Stimulated activated effector memory CD8-positive, alpha-beta T cell treated with anti-CD3 and anti-CD28 coated beads, Interleukin-12 subunit alpha, Interleukin-12 subunit beta, amount 100 ng/mL, for 72 hours (primary cell): ENCODE results near the gene HSCB.

Experiments
- ATAC-seq: fragments of 150-1000 bp; cut with Tn5 transposase; 2 replicates; pipeline ENCODE4 v1.10.0; 2021
- DNase-seq, 2 donors: peaks; one replicate each; pipeline ENCODE4 v3.0.0; 2021 to 2022; ENCODE audit warnings: low spot score in 2 of 2
- H3K27ac Mint-ChIP-seq: one replicate; pipeline ENCODE4 v1.8.0; 2022; ENCODE audit warnings: mild to moderate bottlenecking, mixed read lengths
- H3K36me3 Mint-ChIP-seq: one replicate; pipeline ENCODE4 v1.8.0; 2022; ENCODE audit warnings: mild to moderate bottlenecking, mixed read lengths
- H3K4me1 Mint-ChIP-seq: one replicate; pipeline ENCODE4 v1.8.0; 2022; ENCODE audit warnings: mixed read lengths
- H3K4me3 Mint-ChIP-seq: one replicate; pipeline ENCODE4 v1.8.0; 2022; ENCODE audit warnings: mild to moderate bottlenecking, mixed read lengths
- H3K9me3 Mint-ChIP-seq: one replicate; pipeline ENCODE4 v1.8.0; 2022; ENCODE audit warnings: mixed read lengths

Gene HSCB

DNA sequence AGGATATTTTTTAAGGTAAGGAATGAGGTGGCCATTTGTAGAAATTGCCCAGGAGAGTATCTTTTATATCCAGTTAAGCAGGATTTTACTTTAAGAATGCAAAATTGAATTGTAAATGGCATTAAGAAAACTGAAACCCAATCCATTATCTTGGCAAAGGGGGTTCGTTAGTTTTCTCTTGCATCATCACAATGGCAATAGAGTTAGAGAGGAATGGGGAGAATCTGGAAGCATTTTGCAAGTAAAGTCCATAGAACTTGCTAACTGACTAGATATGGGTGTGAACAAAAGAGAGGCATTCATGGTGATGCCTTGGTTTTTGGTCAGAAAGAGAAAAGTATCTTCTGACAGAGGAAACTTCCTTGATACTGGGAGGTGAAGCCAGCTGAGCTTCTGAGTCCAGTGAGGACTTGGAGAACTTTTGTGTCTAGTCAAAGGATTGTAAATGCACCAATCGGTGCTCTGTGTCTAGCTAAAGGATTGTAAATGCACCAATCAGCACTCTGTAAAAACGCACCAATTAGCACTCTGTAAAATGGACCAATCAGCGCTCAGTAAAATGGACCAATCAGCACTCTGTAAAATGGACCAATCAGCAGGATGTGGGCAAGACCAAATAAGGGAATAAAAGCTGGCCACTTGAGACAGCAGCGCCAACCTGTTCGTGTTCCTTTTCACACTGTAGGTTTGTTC lies 27.0 kb downstream of the HSCB start:
- H3K27ac Mint-ChIP-seq, result no peak overlapping the region
- no peaks in the 10 kb centered on the region for H3K9me3 Mint-ChIP-seq
- DNase-seq, result no peak
- no peak overlapping the region for H3K4me3 Mint-ChIP-seq
- H3K4me1 Mint-ChIP-seq, result peaks cover 7% of the 10 kb centered on the region
- ATAC-seq, result no peak
- peaks cover 15% of the 10 kb centered on the region for H3K36me3 Mint-ChIP-seq

DNA sequence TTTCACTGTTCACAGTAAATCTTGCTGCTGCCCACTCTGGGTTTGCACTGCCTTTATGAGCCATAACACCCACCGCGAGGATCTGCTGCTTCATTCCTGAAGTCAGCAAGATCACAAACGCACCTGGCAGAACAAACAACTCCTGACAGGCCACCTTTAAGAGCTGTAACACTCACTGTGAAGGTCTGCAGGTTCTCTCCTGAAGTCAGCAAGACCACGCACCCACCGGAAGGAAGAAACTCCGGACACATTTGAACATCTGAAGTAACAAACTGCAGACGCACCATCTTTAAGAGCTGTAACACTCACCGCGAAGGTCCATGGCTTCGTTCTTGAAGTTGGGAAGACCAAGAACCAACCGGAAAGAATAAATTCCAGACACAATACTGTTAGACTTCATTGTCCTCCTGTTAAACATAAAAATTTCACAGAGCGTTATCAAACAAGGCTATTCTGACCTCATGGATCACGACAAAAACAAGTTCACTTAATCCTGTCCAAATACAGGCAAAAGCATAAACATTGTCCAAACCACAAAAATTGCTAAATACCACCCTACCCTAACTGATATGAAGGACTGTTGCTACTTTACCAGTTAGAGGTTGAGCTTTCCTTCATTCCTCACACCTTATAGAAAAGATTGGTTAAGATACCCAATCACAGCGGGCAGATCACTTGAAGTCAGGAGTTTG lies 27.7 kb downstream of the HSCB start:
- no peak overlapping the region for H3K4me3 Mint-ChIP-seq
- DNase-seq, result no peak
- peaks cover 22% of the 10 kb centered on the region for H3K36me3 Mint-ChIP-seq
- H3K4me1 Mint-ChIP-seq, result peaks cover 11% of the 10 kb centered on the region
- no peak for ATAC-seq
- no peak overlapping the region for H3K27ac Mint-ChIP-seq
- no peaks in the 10 kb centered on the region for H3K9me3 Mint-ChIP-seq

DNA sequence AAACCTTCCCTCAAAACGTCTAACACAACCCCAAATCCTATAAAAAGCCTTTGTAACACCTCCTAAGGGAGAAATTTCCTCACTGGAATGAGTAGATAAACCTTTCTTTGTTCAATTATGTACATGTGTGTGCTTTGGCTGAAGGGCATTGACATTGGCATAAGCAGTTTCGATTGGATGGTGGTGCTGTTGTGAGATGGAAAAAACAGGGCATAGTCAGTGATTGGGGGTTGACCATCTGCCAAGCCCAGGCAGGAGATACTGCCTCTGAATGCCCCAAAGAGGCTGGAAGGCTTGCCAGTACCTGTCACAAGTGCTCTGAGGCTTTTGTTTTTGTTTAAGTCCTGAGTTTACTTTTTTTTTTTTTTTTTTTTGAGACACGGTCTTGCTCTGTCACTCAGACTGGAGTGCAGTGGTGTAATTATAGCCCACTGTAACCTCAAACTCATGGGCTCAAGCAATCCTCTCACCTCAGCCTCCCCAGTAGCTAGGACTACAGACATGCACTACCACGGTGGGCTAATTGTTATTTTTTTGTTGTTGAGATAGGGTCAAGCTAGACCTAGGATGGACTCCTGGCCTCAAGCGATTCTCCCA lies 29.5 kb downstream of the HSCB start:
- no peak for ATAC-seq
- H3K9me3 Mint-ChIP-seq, result no peaks in the 10 kb centered on the region
- DNase-seq, result no peak
- peaks cover 28% of the 10 kb centered on the region for H3K4me1 Mint-ChIP-seq
- no peak overlapping the region for H3K4me3 Mint-ChIP-seq
- H3K36me3 Mint-ChIP-seq, result peaks cover 39% of the 10 kb centered on the region
- no peak overlapping the region for H3K27ac Mint-ChIP-seq

DNA sequence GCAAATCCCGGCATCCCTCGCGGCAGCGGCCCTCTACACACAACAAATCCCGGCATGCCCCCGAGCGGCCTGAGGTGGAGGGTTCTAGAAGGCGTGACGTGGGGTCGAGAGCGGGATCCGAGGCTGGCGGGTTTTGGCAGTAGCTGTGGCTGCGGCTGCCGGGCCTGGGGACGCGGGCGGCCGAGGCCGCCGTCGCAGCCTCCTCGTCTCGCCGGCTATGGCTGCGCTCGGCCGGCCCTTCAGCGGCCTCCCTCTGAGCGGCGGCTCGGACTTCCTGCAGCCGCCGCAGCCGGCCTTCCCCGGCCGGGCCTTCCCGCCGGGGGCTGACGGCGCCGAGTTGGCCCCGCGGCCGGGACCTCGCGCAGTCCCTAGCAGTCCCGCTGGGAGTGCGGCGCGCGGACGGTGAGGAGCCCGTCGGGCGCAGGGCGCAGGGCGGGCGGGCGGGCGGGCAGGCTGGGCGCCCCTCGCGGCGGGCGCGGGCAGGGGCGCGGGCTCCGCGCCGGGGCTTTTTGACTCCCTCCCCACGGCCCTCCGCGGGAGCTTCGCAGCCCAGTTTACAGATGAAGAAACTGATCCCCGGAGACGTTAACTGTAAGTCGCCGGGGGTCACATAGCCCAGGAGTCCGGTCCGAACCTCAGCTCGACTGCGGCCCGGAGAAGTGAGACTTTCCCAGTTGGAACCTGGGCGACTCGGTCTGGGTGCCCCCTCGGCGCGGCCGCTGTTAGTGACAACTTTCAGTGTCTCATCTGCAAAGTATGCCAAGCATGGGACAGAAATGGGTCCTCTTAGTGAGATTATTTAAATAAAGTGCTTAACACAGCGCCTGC lies 31.0 kb downstream of the HSCB start, which contains the start of gene CCDC117:
Gene CCDC117 (plus strand): TSS at position 63 of the 828 bp plus-strand sequence. CDS start 155 bp downstream, at position 218.
- Mint-ChIP-seq H3K36me3 (peaks cover 55% of the 10 kb centered on the region), H3K27ac (peak within 1 kb of the TSS; percentile 95), H3K4me3 (peak within 1 kb of the TSS; percentile 88), H3K9me3 (no peaks in the 10 kb centered on the region), H3K4me1 (peaks cover 34% of the 10 kb centered on the region)
- ATAC-seq (peak; percentile 92), DNase-seq (peak; percentile 78 to 94)

DNA sequence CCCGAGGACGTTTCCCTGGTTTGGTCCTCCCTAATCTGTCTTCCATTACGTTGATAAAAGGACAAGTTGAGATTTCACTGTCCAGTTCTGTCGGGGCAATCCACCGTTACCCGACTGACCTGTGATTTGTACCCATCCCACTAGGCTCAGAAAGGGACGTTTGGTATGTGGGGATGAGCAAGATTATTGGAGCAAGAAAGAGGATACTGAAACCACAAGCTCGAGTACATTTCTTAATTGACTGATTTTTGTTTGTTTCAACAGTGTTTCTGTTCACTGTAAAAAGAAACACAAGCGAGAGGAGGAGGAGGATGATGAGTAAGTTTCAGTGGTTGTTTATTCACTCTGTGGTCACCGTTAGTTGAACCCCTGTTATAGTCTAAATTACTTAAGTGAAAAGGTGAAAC lies 31.6 kb downstream of the HSCB start:
- peak; percentile 84 for ATAC-seq
- Mint-ChIP-seq H3K9me3 (no peaks in the 10 kb centered on the region), H3K36me3 (peaks cover 61% of the 10 kb centered on the region), H3K27ac (peak overlapping the region; percentile 95), H3K4me1 (peaks cover 35% of the 10 kb centered on the region), H3K4me3 (peak overlapping the region; percentile 88)
- no peak for DNase-seq

DNA sequence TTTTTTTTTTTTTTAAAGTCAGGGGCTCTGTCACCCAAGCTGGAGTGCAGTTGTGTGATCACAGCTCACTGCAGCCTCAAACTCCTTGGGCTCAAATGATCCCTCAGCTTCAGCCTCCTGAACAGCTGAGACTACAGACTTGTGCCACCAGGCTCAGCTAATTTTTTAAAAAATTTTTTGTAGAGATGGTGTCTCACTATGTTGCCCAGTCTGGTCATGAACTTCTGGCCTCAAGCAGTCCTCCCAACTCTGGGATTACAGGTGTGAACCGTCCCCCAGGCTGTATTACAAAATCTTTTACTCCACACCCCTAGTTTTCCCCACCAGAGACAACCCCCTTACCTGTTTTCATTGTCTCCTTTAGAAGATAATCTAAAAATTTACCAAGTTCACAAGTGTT lies 32.5 kb downstream of the HSCB start:
- DNase-seq (no peak), ATAC-seq (no peak)
- Mint-ChIP-seq H3K4me3 (peak overlapping the region; percentile 88), H3K9me3 (no peaks in the 10 kb centered on the region), H3K36me3 (peaks cover 70% of the 10 kb centered on the region), H3K27ac (no peak overlapping the region), H3K4me1 (peaks cover 35% of the 10 kb centered on the region)

DNA sequence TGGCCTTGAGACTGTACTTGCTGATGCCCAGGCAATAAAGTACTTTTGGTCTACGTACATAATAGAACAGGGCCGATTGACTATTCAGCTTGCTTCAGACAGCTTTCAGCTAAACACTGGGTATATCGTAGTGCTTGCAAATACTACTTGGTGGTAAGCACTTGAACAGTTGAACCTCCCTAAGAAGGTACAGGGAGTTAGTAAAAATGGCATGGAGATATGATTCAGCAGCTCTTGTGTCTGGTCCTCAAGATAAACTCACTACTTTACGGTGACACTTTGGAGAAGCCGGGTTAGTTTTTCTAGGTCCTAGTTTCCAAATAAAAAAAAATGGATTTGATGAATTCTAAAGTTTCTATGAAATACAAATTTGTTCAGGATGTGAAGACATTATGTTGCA lies 38.0 kb downstream of the HSCB start:
- H3K27ac Mint-ChIP-seq, result no peak overlapping the region
- H3K4me3 Mint-ChIP-seq, result no peak overlapping the region
- DNase-seq (no peak), ATAC-seq (no peak)
- peaks cover 21% of the 10 kb centered on the region for H3K4me1 Mint-ChIP-seq
- no peaks in the 10 kb centered on the region for H3K9me3 Mint-ChIP-seq
- H3K36me3 Mint-ChIP-seq, result peaks cover 99% of the 10 kb centered on the region

DNA sequence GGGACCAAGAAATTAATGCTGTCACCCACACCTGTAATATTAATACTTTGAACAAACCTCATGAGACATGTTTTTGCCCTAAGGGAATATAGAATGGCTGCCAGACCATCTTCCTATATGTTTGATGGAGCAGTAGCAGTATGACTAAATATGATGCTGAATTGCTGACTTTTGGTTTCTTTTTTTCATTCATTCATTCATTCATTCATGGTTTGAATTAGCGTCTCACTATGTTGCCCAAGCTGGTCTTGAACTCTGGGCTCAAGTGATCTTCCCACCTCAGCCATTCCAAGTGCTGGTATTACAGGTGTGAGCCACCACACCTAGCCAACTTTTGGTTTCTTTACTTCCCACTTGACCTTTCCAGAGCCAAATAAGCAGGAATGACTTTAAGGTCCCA lies 38.5 kb downstream of the HSCB start:
- Mint-ChIP-seq H3K27ac (no peak overlapping the region), H3K36me3 (peaks cover 99% of the 10 kb centered on the region), H3K4me3 (no peak overlapping the region), H3K9me3 (no peaks in the 10 kb centered on the region), H3K4me1 (peaks cover 17% of the 10 kb centered on the region)
- DNase-seq (no peak), ATAC-seq (no peak)

DNA sequence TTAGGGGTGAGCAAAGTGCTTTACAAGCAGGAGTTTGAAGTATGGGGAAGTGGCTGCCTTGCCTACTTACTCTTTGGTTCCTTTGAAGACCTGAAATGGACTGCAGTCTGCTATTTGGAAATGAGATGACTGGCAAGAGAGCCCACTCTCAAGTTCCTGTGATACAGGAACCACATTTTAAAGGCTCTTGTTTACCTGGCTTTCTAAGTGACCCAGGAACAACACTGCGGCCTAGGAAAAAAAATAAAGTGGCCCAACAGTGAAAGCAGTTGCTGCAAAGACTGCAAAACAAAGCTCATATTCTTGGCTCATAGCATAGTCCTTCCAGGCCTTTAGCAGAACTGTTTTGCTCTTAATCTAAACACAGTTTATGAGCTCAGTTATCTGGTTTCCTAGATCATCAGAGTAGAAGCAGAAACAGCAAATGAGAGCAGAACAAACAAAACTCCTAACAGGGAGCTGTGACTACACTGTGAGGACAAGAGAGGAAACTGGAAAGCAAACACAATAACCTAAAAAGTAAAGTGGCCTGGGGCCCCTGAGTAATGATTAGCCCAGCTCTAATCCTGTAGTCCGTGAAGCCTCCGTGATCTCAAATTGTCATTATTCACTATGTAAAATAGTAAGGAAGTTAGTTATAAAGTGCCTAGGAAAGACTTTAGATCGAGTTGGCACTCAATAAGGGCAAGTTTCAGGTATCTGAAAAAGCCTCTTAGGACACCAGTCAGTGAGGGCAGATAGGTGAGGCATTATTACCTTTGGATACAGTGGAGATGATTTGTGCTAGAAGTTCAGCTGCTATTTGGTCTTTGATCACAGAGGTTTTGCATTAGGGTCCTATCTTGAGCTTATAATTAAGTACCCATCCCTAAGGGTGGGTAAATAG lies 42.2 kb downstream of the HSCB start:
- H3K4me1 Mint-ChIP-seq, result no peaks in the 10 kb centered on the region
- ATAC-seq, result no peak
- no peak overlapping the region for H3K27ac Mint-ChIP-seq
- no peaks in the 10 kb centered on the region for H3K9me3 Mint-ChIP-seq
- H3K4me3 Mint-ChIP-seq, result no peak overlapping the region
- H3K36me3 Mint-ChIP-seq, result peaks cover 99% of the 10 kb centered on the region
- DNase-seq, result no peak

DNA sequence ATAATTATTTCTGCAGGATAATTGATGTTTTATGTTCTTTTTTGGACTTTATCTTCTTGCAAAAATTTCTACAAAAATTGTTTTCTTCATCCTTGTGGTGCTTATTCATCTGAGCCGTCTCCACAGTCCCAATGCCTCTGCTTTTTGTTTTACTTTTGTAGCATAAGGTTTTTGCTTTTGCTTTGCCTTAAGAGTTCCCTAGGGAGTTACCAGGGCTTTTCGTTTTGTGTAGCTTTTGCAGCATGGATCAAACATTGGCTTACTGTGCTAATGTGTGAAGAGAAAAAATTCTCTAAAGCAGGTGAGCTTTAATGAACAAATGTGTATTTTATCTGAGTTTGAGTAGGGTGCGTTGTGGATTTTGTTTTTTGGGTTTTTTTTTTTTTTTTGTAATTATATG lies 46.8 kb downstream of the HSCB start:
- Mint-ChIP-seq H3K27ac (no peak overlapping the region), H3K36me3 (peaks cover 84% of the 10 kb centered on the region), H3K4me3 (no peak overlapping the region), H3K4me1 (peaks cover 22% of the 10 kb centered on the region), H3K9me3 (no peaks in the 10 kb centered on the region)
- no peak for ATAC-seq
- DNase-seq, result no peak

DNA sequence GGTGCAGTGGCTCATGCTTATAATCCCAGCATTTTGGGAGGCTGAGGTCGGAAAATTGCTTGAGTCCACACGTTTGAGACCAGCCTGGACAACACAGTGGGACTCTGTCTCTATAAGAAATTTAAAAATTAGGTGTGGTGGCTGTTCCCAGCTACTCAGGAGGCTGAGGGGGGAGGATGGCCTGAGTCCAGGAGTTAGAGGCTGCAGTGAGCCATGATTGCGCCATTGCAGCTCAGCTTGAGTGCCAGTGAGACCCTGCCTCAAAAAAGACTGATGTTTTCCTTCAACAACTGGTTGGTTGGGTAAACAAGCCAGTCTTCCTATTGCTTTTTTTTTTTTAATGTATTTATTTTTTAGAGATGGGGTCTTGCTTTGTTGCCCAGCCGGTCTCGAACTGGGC lies 49.3 kb downstream of the HSCB start:
- ATAC-seq, result no peak
- no peaks in the 10 kb centered on the region for H3K9me3 Mint-ChIP-seq
- H3K27ac Mint-ChIP-seq, result no peak overlapping the region
- peaks cover 46% of the 10 kb centered on the region for H3K4me1 Mint-ChIP-seq
- no peak overlapping the region for H3K4me3 Mint-ChIP-seq
- peaks cover 84% of the 10 kb centered on the region for H3K36me3 Mint-ChIP-seq
- no peak for DNase-seq

DNA sequence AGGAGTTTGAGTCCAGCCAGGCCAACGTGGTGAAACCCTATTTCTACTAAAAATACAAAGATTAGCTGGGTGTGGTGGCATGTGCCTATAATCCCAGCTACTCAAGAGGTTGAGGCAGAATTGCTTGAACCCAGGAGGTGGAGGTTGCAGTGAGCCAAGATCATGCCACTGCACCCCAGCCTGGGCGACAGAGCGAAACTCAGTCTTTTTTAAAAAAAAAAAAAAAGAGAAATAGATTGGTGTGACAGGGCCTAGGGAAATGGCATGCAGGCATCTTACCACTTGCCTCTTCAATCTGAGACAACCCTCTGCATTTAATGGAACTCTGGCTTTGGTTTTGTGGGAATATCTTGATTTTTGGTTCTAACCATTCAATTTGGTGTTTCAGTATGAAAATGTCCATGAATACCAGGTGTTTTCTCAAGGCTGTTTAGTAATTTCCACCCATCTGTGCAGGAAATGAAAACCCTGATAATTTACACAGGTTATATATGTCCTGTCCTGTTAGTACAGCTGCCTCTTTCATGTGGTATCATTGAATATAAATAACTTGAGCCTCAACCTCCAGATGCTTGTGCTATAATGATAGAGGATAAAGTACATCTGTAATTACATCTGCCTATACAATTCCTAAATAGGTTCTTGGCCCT lies 50.1 kb downstream of the HSCB start:
- ATAC-seq, result peak; percentile 51
- Mint-ChIP-seq H3K4me3 (no peak overlapping the region), H3K9me3 (no peaks in the 10 kb centered on the region), H3K4me1 (peaks cover 54% of the 10 kb centered on the region), H3K27ac (peak overlapping the region; percentile 34), H3K36me3 (peaks cover 84% of the 10 kb centered on the region)
- DNase-seq, result no peak

DNA sequence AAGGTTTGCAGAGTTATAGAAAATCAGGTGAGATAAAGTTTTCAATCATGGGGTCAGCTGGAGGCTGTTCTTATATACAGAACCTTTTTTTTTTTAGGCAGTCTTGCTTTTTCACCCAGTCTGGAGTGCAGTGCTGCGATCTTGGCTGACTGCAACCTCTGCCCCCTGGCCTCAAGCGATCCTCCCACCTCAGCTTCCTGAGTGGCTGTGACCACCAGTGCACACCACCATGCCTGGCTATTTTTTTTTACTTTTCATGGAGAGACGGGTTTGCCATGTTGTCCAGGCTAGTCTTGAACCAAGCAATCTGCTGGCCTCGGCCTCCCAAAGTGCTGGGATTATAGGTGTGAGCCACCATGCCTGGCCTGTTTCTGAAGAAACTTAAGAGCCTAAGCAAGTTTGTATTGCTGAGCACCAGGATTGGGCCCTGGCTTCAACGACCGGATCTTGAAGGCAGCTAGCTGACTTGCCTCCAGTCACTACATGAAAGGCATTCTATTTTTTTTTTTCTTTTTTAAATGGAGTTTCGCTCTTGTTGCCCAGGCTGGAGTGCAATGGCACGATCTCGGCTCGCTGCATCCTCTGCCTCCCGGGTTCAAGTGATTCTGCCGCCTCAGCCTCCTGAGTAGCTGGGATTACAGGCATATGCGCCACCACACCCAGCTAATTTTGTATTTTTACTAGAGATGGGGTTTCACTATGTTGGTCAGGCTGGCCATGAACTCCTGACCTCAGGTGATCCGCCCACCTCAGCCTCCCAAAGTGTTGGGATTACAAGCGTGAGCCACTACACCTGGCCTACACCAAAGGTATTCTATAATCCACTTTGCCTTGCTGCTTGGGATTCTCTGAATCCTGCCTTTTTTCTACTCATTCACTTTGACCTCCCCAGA lies 50.9 kb downstream of the HSCB start:
- no peak for DNase-seq
- peak; percentile 47 for ATAC-seq
- no peak overlapping the region for H3K4me3 Mint-ChIP-seq
- peak overlapping the region; percentile 34 for H3K27ac Mint-ChIP-seq
- peaks cover 84% of the 10 kb centered on the region for H3K36me3 Mint-ChIP-seq
- no peaks in the 10 kb centered on the region for H3K9me3 Mint-ChIP-seq
- peaks cover 57% of the 10 kb centered on the region for H3K4me1 Mint-ChIP-seq
